Nephron progenitor cell (in vitro differentiated cells): ENCODE results near the gene SIRT2.
A peak's percentile ranks its signal among the peaks of the same experiment; 100 is the strongest.
"Not testable (repeated sequence)": the region's sequence is repeated elsewhere in the genome, so short reads cannot be mapped to it uniquely, and the experiment has no call there.

Source experiments
- DNase-seq: peaks from one replicate; pipeline ENCODE4 v3.0.0; 2021
- H3K27ac Mint-ChIP-seq: 2 replicates; pipeline ENCODE4 v1.8.0; 2021; ENCODE audit warnings: mild to moderate bottlenecking, moderate library complexity, mixed read lengths
- H3K27me3 Mint-ChIP-seq: 2 replicates; pipeline ENCODE4 v1.8.0; 2021; ENCODE audit warnings: mild to moderate bottlenecking, low read depth, mixed read lengths; ENCODE audit not compliant: poor library complexity
- H3K36me3 Mint-ChIP-seq: 2 replicates; pipeline ENCODE4 v1.8.0; 2021; ENCODE audit warnings: low read depth, mixed read lengths
- H3K4me1 Mint-ChIP-seq: 2 replicates; pipeline ENCODE4 v1.8.0; 2021; ENCODE audit warnings: mixed read lengths
- H3K4me3 Mint-ChIP-seq: 2 replicates; pipeline ENCODE4 v1.8.0; 2021; ENCODE audit warnings: mild to moderate bottlenecking, moderate library complexity, mixed read lengths
- H3K9me3 Mint-ChIP-seq: 2 replicates; pipeline ENCODE4 v1.8.0; 2021; ENCODE audit warnings: mild to moderate bottlenecking, moderate library complexity, mixed read lengths
- CTCF ChIP-seq: fragments of 200-600 bp; sonication (generic); IDR thresholded peaks from 2 replicates; pipeline ENCODE4 v1.5.0; 2021; ENCODE audit warnings: antibody characterized with exemption

Gene SIRT2

DNA sequence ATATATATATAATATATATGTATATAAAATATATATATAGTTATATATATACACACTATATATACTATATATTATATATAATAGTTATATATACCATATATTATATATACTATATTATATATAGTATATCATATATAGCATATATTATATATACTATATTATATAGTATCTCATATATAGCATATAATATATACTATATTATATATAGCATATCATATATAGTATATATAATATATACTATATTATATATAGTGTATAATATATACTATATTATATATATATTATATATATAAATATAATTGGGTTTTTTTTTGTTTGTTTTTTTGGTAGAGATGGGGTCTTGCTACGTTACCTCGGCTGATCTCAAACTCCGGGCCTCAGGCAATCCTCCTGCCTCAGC lies 38.0 kb downstream of the SIRT2 start:
- Mint-ChIP-seq H3K36me3 (peaks cover 5% of the 10 kb centered on the region), H3K27me3 (peaks cover 6% of the 10 kb centered on the region), H3K4me1 (peaks cover 60% of the 10 kb centered on the region), H3K27ac (no peak overlapping the region), H3K4me3 (no peak overlapping the region), H3K9me3 (peaks cover 18% of the 10 kb centered on the region)
- TF ChIP-seq CTCF, result no peak
- DNase-seq, result no peak

DNA sequence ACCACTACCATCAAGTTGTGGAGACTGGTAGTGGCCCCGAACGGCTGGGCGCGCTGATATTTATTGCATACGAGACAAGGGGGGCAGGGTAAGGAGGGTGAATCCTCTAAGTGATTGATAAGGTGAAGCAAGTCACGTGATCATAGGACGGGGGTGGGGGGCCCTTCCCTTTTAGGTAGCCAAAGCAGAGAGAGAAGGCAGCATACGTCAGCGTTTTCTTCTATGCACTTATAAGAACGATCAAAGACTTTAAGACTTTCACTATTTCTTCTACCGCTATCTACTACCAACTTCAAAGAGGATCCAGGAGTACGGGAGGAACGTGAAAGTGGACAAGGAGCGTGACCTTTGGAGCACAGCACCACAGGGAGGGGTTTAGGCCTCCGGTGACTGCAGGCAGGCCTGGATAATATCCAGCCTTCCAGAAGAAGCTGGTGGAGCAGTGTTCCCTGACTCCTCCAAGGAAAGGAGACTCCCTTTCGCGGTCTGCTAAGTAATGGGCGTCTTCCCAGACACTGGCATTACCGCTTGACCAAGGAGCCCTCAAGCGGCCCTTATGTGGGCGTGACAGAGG lies 39.7 kb downstream of the SIRT2 start:
- DNase-seq, result not testable (repeated sequence)
- peak overlapping the region; percentile 95 for H3K27ac Mint-ChIP-seq
- peaks cover 46% of the 10 kb centered on the region for H3K4me1 Mint-ChIP-seq

DNA sequence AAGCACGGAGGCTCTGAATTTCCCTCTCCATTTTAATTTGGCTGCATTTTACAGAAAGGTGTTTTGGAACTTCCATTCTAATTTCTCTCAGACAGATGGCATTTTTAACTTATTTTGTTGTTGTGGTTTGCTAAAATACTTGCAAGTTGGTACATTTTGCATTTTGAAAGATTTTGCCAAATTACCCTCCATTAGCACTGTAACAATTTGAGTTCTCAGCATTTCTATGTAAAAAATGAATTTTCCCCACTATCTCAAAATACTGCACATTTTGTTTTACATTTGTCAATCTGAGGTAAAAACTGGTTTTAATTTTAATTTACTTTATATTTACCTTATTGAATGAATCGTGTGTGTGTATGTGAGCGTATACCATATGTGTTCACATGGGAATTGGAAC lies 42.6 kb downstream of the SIRT2 start:
- peaks cover 33% of the 10 kb centered on the region for H3K9me3 Mint-ChIP-seq
- H3K4me1 Mint-ChIP-seq, result peaks cover 42% of the 10 kb centered on the region
- H3K36me3 Mint-ChIP-seq, result peaks cover 5% of the 10 kb centered on the region
- H3K4me3 Mint-ChIP-seq, result no peak overlapping the region
- DNase-seq, result no peak
- H3K27ac Mint-ChIP-seq, result no peak overlapping the region
- peaks cover 3% of the 10 kb centered on the region for H3K27me3 Mint-ChIP-seq
- TF ChIP-seq CTCF, result no peak

More for the DNA sequence above, 39.7 kb downstream of the SIRT2 start:
- not testable (repeated sequence) for H3K27me3 Mint-ChIP-seq, H3K36me3 Mint-ChIP-seq
- Mint-ChIP-seq H3K4me3 (peak overlapping the region; percentile 23), H3K9me3 (peaks cover 21% of the 10 kb centered on the region)

GRCh38 chr19:38855751-38856150 lies 43.7 kb downstream of the SIRT2 start:
- not testable (repeated sequence) for DNase-seq, H3K27me3 Mint-ChIP-seq, H3K4me3 Mint-ChIP-seq, H3K27ac Mint-ChIP-seq, H3K36me3 Mint-ChIP-seq
- Mint-ChIP-seq H3K4me1 (peaks cover 47% of the 10 kb centered on the region), H3K9me3 (peaks cover 33% of the 10 kb centered on the region)

DNA sequence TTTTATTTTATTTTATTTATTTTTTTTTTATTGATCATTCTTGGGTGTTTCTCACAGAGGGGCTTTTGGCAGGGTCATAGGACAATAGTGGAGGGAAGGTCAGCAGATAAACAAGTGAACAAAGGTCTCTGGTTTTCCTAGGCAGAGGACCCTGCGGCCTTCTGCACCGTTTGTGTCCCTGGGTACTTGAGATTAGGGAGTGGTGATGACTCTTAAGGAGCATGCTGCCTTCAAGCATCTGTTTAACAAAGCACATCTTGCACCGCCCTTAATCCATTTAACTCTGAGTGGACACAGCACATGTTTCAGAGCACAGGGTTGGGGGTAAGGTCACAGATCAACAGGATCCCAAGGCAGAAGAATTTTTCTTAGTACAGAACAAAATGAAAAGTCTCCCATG lies 44.5 kb downstream of the SIRT2 start:
- Mint-ChIP-seq H3K4me1 (peaks cover 46% of the 10 kb centered on the region), H3K9me3 (peaks cover 33% of the 10 kb centered on the region)
- not testable (repeated sequence) for H3K27me3 Mint-ChIP-seq, H3K36me3 Mint-ChIP-seq, DNase-seq, H3K4me3 Mint-ChIP-seq, H3K27ac Mint-ChIP-seq

- Mint-ChIP-seq H3K27me3 (peaks cover 7% of the 10 kb centered on the region), H3K27ac (peak overlapping the region; percentile 39), H3K4me1 (peaks cover 43% of the 10 kb centered on the region)
Observed at GRCh38 chr19:38853214-38853613, 46.2 kb downstream of the SIRT2 start.

GRCh38 chr19:38852231-38853044 lies 47.0 kb downstream of the SIRT2 start:
- no peak for DNase-seq
- Mint-ChIP-seq H3K9me3 (peaks cover 30% of the 10 kb centered on the region), H3K27ac (peak overlapping the region; percentile 39), H3K4me3 (peak overlapping the region; percentile 90), H3K27me3 (peaks cover 7% of the 10 kb centered on the region), H3K36me3 (peaks cover 21% of the 10 kb centered on the region), H3K4me1 (peaks cover 46% of the 10 kb centered on the region)
- TF ChIP-seq CTCF, result no peak

More at GRCh38 chr19:38853214-38853613, 46.2 kb downstream of the SIRT2 start:
- TF ChIP-seq CTCF, result no peak
- H3K4me3 Mint-ChIP-seq, result peak overlapping the region; percentile 90
- DNase-seq, result no peak
- H3K36me3 Mint-ChIP-seq, result peaks cover 14% of the 10 kb centered on the region
- H3K9me3 Mint-ChIP-seq, result peaks cover 33% of the 10 kb centered on the region
